GM12801 (cell line): Measurements from ENCODE around the gene FAAH.

Experiments used
- TF ChIP-seq, protein P1 (sequence below): IDR thresholded peaks from one replicate; pipeline ENCODE4 v1.5.1; 2011; ENCODE audit warnings: control low read depth; ENCODE audit not compliant: insufficient read length; ENCODE audit errors: extremely low read depth

FAAH gene

DNA sequence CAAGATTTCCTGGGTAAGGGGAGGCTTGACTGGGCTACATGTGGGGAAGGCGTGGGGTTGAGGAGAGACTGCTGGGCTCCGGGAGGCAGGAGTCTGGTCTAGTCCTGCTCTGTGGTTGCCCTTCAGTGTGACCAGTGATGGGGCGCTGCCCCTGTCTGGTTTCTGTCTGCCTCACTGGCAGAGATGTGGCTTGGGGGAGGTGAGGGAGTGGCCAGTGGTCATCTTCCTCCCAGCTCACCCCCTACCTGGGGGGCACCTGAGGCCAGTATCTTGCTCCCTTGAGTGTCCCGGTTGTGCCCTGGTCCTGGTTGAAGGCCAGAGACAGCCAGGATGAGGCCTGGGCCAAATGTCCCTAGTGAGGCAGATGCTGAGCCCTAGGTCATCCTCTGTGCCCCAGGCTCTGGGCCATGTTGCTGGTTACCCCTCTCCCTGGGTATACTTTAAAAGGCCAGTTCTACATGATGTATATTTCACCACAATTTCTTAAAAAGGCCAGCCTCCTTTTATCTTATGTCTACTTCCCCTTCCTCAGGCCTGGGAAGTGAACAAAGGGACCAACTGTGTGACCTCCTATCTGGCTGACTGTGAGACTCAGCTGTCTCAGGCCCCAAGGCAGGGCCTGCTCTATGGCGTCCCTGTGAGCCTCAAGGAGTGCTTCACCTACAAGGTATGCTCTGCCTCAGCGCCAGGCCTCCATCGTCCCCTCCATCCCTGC, 10.5 kb downstream of the FAAH start:
- TF ChIP-seq, protein P1, sequence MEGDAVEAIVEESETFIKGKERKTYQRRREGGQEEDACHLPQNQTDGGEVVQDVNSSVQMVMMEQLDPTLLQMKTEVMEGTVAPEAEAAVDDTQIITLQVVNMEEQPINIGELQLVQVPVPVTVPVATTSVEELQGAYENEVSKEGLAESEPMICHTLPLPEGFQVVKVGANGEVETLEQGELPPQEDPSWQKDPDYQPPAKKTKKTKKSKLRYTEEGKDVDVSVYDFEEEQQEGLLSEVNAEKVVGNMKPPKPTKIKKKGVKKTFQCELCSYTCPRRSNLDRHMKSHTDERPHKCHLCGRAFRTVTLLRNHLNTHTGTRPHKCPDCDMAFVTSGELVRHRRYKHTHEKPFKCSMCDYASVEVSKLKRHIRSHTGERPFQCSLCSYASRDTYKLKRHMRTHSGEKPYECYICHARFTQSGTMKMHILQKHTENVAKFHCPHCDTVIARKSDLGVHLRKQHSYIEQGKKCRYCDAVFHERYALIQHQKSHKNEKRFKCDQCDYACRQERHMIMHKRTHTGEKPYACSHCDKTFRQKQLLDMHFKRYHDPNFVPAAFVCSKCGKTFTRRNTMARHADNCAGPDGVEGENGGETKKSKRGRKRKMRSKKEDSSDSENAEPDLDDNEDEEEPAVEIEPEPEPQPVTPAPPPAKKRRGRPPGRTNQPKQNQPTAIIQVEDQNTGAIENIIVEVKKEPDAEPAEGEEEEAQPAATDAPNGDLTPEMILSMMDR: no peak

DNA sequence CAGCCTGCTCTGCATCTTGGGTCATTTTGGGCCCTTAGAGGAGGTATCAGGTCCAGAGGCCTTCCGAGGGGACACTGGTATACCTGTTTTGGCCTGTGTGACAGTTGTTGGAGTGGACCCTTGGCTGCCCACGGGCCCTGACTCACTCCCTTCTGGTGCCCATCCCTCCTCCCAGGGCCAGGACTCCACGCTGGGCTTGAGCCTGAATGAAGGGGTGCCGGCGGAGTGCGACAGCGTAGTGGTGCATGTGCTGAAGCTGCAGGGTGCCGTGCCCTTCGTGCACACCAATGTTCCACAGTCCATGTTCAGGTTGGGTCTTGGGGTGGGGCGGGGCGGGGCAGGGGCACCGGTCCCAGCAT, 11.1 kb downstream of the FAAH start:
- TF ChIP-seq, protein P1: no peak

- TF ChIP-seq, protein P1: no peak
Observed at GRCh38 chr1:46405724-46406123, 11.6 kb downstream of the FAAH start.

DNA sequence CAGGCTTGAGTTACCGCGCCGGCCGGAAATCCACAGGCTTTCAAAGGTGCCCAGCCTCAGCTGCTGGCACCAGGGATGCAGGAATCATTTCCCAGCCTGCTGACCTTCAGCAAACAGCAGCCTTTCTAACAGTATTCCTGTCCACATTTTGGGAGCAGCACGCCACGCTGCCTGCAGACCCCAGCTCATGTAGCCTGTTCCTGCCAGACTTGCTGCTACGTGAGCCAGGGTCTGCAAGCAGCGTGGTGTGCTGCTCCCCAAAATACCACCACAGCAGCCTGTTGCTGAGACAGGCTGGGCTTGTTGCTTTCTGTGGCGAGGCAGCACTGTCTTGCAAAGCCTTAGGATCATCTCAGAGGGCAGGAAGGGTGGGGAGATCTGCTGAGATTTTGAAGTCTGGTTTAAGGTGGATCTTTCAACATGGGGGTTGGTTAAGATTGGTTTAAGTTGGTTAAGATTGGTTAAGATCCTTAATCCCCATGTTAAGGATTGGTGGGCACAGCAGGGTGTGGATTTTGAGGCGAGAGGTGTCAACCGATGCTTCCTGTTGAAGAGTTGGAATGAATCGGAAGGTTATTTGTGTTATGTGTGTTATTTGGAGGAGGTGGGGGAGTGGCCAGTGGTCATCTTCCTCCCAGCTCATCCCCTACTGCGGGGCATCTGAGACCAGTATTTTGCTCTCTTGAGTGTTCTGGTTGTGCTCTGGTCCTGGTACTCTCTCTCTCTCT, 12.9 kb downstream of the FAAH start:
- TF ChIP-seq, protein P1: no peak

DNA sequence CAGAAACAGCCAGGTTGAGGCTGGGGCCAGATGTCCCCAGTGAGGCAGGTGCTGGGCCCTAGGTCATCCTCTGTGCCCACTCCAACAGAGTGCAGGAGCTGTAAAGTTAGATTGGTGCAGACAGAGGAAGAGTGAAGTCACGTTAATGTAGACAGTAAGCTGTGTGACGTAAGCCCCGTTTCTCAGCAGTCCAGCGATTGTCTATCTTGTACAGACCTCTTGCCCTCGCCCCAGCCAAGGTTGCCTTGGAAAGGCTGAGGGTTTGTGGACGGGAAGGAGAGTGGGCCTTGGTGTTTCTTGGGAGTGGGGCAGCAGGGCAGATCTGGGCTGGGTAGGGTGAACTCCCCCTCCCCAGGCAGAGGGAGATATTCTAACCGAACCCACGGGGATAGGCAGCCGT, 13.5 kb downstream of the FAAH start:
- TF ChIP-seq, protein P1: no peak

DNA sequence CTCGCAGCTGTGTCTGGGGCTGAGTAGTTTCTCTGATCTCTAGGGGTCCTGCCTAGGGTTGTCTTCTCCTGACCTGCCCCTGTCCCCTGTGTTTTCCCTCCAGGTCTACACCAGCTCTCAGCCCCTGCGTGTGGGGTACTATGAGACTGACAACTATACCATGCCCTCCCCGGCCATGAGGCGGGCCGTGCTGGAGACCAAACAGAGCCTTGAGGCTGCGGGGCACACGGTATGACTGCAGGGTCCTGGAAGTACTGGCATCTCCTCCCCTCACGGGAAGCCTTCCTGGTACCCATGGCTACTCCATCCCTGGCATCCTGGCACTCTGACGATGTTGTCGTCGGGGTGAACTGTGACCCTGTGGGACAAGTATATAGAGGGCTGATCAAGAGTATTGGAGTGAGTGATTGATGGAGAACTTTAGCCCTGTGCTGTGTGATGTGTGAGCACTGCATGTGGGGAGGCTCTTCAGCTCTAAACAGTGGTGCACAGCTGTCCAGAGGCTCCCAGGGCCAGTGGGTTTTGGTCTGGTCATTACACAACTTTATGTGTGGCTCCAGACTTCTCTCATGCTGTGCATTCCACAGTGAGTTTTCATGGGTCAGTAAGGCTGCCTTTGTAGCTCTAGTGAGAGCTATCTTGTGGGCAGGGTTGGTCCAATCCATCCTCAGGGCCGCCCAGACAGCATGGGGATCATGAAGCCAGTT, 14.4 kb downstream of the FAAH start:
- TF ChIP-seq, protein P1: no peak

GRCh38 chr1:46409063-46409372, 14.9 kb downstream of the FAAH start:
- TF ChIP-seq, protein P1: no peak
